ENCODE data around the gene ATF7IP2. TPM values are rescaled to one million over a fixed set of nuclear protein-coding genes. Genes with fewer than 3 reads are reported as not detected.

The ATF7IP2 gene
- total RNA-seq, 1 experiment from 2014 or later: 7.4 TPM

GRCh38 chr16:10345629-10346028 is 40.2 kb upstream of the ATF7IP2 start:
- intact Hi-C loops (cut with micrococcal nuclease): no loop called here
- Histone ChIP-seq H3K79me2 (ENCODE audit: insufficient read depth, low read length) (no peaks in the 10 kb centered on the region), H4K20me1 (ENCODE audit: insufficient read depth) (no peaks in the 10 kb centered on the region), H3K4me2 (ENCODE audit: low read length) (no peak overlapping the region), H3K27me3 (ENCODE audit: insufficient read depth, low read length) (no peaks in the 10 kb centered on the region), H3K36me3 (ENCODE audit: control insufficient read depth in 1 of 2, insufficient read depth in 2 of 2, low read length in 2 of 2) (no peaks in the 10 kb centered on the region), H3K4me3 (replicated peaks in 1 of 2; ENCODE audit: low read depth in 1 of 2, low read length in 2 of 2) (no peak overlapping the region), H3K27ac (ENCODE audit: low read depth, low read length) (no peak overlapping the region), H3K9me3 (ENCODE audit: control insufficient read depth in 1 of 2, insufficient read depth in 1 of 2, low read depth in 1 of 2, low read length in 2 of 2) (peaks cover 8% of the 10 kb centered on the region in 2 experiments; a peak in 2 of 4 replicates), H3K9me2 (ENCODE audit: insufficient read depth) (no peaks in the 10 kb centered on the region), H3K9ac (ENCODE audit: low read length) (no peak overlapping the region), H3K4me1 (ENCODE audit: control insufficient read depth in 1 of 2, insufficient read depth in 2 of 2, low read length in 2 of 2) (peaks cover 0 to 15% of the 10 kb centered on the region in 2 experiments; a peak in 2 of 4 replicates), H2AFZ (ENCODE audit: low read depth, low read length, poor library complexity, severe bottlenecking) (no peak overlapping the region)
- ChIA-PET CTCF (no interaction called here), RAD21 (ENCODE audit: low non-redundant PET in 1 of 2, low total read pairs in 2 of 2, uncharacterized antibody in 2 of 2, unreplicated experiment in 2 of 2) (no interaction called here), POLR2A (no interaction called here)
- no peak for ATAC-seq
- no peak for DNase-seq (ENCODE audit: low read depth, low spot score)
- TF ChIP-seq SRF (IDR thresholded peaks at IDR 0.05; ENCODE audit: low read depth): no peak
- TF ChIP-seq ATF3 (IDR thresholded peaks at IDR 0.05): no peak
- no peak for TF ChIP-seq SIN3A (IDR thresholded peaks at IDR 0.05; ENCODE audit: low read depth)
- no peak for TF ChIP-seq MAX (IDR thresholded peaks at IDR 0.05)
- no peak for TF ChIP-seq POLR2A (IDR thresholded peaks at IDR 0.05; ENCODE audit: borderline replicate concordance, extremely low read depth, insufficient read depth, insufficient read length)
- no peak for TF ChIP-seq YY1 (IDR thresholded peaks at IDR 0.05; ENCODE audit: extremely low read depth, insufficient replicate concordance, low read depth, low read length)
- TF ChIP-seq FOSL1 (IDR thresholded peaks at IDR 0.05; ENCODE audit: low read depth): no peak
- no peak for TF ChIP-seq ZFX (IDR thresholded peaks at IDR 0.05)
- no peak for TF ChIP-seq EZH2phosphoT487 (IDR thresholded peaks at IDR 0.05; ENCODE audit: borderline replicate concordance)
- TF ChIP-seq EGR1 (IDR thresholded peaks at IDR 0.05; ENCODE audit: low read depth): no peak
- TF ChIP-seq JUND (IDR thresholded peaks at IDR 0.05): no peak
- no peak for TF ChIP-seq CTCF (IDR thresholded peaks at IDR 0.05 in 2 of 3, conservative IDR thresholded peaks at IDR 0.05 in 1 of 3; ENCODE audit: borderline replicate concordance in 1 of 3, insufficient read depth in 1 of 3, low read depth in 2 of 3, low read length in 2 of 3)
- TF ChIP-seq RAD21 (IDR thresholded peaks at IDR 0.05; ENCODE audit: low read depth): no peak
- TF ChIP-seq, protein P1, sequence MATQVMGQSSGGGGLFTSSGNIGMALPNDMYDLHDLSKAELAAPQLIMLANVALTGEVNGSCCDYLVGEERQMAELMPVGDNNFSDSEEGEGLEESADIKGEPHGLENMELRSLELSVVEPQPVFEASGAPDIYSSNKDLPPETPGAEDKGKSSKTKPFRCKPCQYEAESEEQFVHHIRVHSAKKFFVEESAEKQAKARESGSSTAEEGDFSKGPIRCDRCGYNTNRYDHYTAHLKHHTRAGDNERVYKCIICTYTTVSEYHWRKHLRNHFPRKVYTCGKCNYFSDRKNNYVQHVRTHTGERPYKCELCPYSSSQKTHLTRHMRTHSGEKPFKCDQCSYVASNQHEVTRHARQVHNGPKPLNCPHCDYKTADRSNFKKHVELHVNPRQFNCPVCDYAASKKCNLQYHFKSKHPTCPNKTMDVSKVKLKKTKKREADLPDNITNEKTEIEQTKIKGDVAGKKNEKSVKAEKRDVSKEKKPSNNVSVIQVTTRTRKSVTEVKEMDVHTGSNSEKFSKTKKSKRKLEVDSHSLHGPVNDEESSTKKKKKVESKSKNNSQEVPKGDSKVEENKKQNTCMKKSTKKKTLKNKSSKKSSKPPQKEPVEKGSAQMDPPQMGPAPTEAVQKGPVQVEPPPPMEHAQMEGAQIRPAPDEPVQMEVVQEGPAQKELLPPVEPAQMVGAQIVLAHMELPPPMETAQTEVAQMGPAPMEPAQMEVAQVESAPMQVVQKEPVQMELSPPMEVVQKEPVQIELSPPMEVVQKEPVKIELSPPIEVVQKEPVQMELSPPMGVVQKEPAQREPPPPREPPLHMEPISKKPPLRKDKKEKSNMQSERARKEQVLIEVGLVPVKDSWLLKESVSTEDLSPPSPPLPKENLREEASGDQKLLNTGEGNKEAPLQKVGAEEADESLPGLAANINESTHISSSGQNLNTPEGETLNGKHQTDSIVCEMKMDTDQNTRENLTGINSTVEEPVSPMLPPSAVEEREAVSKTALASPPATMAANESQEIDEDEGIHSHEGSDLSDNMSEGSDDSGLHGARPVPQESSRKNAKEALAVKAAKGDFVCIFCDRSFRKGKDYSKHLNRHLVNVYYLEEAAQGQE (IDR thresholded peaks at IDR 0.05; ENCODE audit: low read depth): no peak
- no peak for TF ChIP-seq CBX3 (IDR thresholded peaks at IDR 0.05; ENCODE audit: low read depth)
- no peak for TF ChIP-seq EZH2 (IDR thresholded peaks at IDR 0.05)
- no peak for TF ChIP-seq SP1 (IDR thresholded peaks at IDR 0.05; ENCODE audit: low read depth)
- TF ChIP-seq POLR2AphosphoS5 (IDR thresholded peaks at IDR 0.05; ENCODE audit: low read depth, low read length): no peak
- no peak for TF ChIP-seq ZNF274 (IDR thresholded peaks at IDR 0.05; ENCODE audit: low read depth, low read length)
- no peak for TF ChIP-seq ZBTB33 (IDR thresholded peaks at IDR 0.05; ENCODE audit: extremely low read depth, insufficient replicate concordance, low read length)
- no TSS peak for BruUV-seq (replicated peaks)
